ENCODE results near the gene PXT1. TPM values are rescaled to one million over a fixed set of nuclear protein-coding genes. Genes with fewer than 3 reads are reported as not detected.

PXT1 gene
- polyA plus RNA-seq, 3 donors = 0.13 to 0.31 (median 0.24) TPM

GRCh38 chr6:36347621-36348020 is 95.0 kb downstream of the PXT1 start:
- Histone ChIP-seq H3K27ac (ENCODE audit: low read depth in 1 of 2, low read length in 2 of 2) (no peak overlapping the region), H3K27me3 (ENCODE audit: control insufficient read depth in 2 of 2, insufficient read depth in 2 of 2, low read length in 2 of 2) (no peaks in the 10 kb centered on the region), H3K4me3 (replicated peaks in 1 of 3; ENCODE audit: low read depth in 2 of 3, low read length in 3 of 3) (no peak overlapping the region), H4K20me1 (ENCODE audit: insufficient read depth, low read length) (no peaks in the 10 kb centered on the region), H3K4me1 (ENCODE audit: control insufficient read depth in 1 of 2, insufficient read depth in 2 of 2, low read length in 2 of 2) (no peaks in the 10 kb centered on the region), H3K79me2 (ENCODE audit: insufficient read depth, low read length) (no peaks in the 10 kb centered on the region), H3K9ac (ENCODE audit: insufficient read depth, low read length, poor library complexity, severe bottlenecking) (no peak overlapping the region), H3K36me3 (replicated peaks in 1 of 2; ENCODE audit: control insufficient read depth in 1 of 2, insufficient read depth in 2 of 2, low read length in 2 of 2) (no peaks in the 10 kb centered on the region), H3K4me2 (replicated peaks; ENCODE audit: extremely low read depth, low read length, poor library complexity, severe bottlenecking) (no peak overlapping the region), H2AFZ (ENCODE audit: insufficient read depth, low read depth, low read length, poor library complexity, severe bottlenecking) (no peak overlapping the region), H3K9me3 (replicated peaks in 1 of 2; ENCODE audit: control insufficient read depth in 1 of 2, insufficient read depth in 1 of 2, low read length in 2 of 2) (no peaks in the 10 kb centered on the region)
- peaks cover 8% of the 10 kb centered on the region for H3K4me1 Mint-ChIP-seq
- H3K4me3 Mint-ChIP-seq = no peak overlapping the region
- no peak for TF ChIP-seq CTCF (IDR thresholded peaks at IDR 0.05)
- H3K27ac Mint-ChIP-seq = no peak overlapping the region
- DNase-seq = no peak
- 100% methylated on average over 2 of the region's 4 CpGs for WGBS (ENCODE audit: insufficient coverage)
- peaks cover 2 to 5% (median 4%) of the 10 kb centered on the region in 3 donors for H3K27me3 Mint-ChIP-seq (ENCODE audit: low read depth in 3 of 3)
- peaks cover 0 to 4% (median 0%) of the 10 kb centered on the region in 7 donors for H3K9me3 Mint-ChIP-seq
- H3K36me3 Mint-ChIP-seq = no peaks in the 10 kb centered on the region
- intact Hi-C loops (cut with micrococcal nuclease) = no loop called here

- Mint-ChIP-seq H3K9me3 (no peaks in the 10 kb centered on the region), H3K4me3 (no peak overlapping the region), H3K36me3 (no peaks in the 10 kb centered on the region), H3K4me1 (peaks cover 8% of the 10 kb centered on the region), H3K27ac (peak overlapping the region in 1 of 7 donors; percentile 50), H3K27me3 (ENCODE audit: low read depth in 3 of 3) (peaks cover 2 to 5% (median 4%) of the 10 kb centered on the region in 3 donors)
- no peak for TF ChIP-seq CTCF (IDR thresholded peaks at IDR 0.05)
- no peaks in the 10 kb centered on the region for H3K27me3 ChIP-seq (ENCODE audit: control insufficient read depth in 2 of 2, insufficient read depth in 2 of 2, low read length in 2 of 2)
- no peaks in the 10 kb centered on the region for H3K9me3 ChIP-seq (replicated peaks in 1 of 2; ENCODE audit: control insufficient read depth in 1 of 2, insufficient read depth in 1 of 2, low read length in 2 of 2)
- H2AFZ ChIP-seq (ENCODE audit: insufficient read depth, low read depth, low read length, poor library complexity, severe bottlenecking) = no peak overlapping the region
- H3K9ac ChIP-seq (ENCODE audit: insufficient read depth, low read length, poor library complexity, severe bottlenecking) = no peak overlapping the region
- WGBS (ENCODE audit: insufficient coverage) = 97% methylated on average over 18 of the region's 20 CpGs
- no peaks in the 10 kb centered on the region for H3K79me2 ChIP-seq (ENCODE audit: insufficient read depth, low read length)
- no peak overlapping the region for H3K27ac ChIP-seq (ENCODE audit: low read depth in 1 of 2, low read length in 2 of 2)
- DNase-seq = no peak
- H3K4me1 ChIP-seq (ENCODE audit: control insufficient read depth in 1 of 2, insufficient read depth in 2 of 2, low read length in 2 of 2) = no peaks in the 10 kb centered on the region
- H3K36me3 ChIP-seq (replicated peaks in 1 of 2; ENCODE audit: control insufficient read depth in 1 of 2, insufficient read depth in 2 of 2, low read length in 2 of 2) = no peaks in the 10 kb centered on the region
- H4K20me1 ChIP-seq (ENCODE audit: insufficient read depth, low read length) = no peaks in the 10 kb centered on the region
- no peak overlapping the region for H3K4me2 ChIP-seq (replicated peaks; ENCODE audit: extremely low read depth, low read length, poor library complexity, severe bottlenecking)
- intact Hi-C loops (cut with micrococcal nuclease) = no loop called here
- no peak overlapping the region for H3K4me3 ChIP-seq (replicated peaks in 1 of 3; ENCODE audit: low read depth in 2 of 3, low read length in 3 of 3)
Observed at GRCh38 chr6:36346486-36347273, 96.0 kb downstream of the PXT1 start.
